DMS79 treated with DMSO at 0.1 percent for 48 hours (cell line): ENCODE results near the gene TIE1.
A peak's percentile ranks its signal among the peaks of the same experiment; 100 is the strongest.
"Not testable (repeated sequence)": the region's sequence is repeated elsewhere in the genome, so short reads cannot be mapped to it uniquely, and the experiment has no call there.

Experiments
- DNase-seq: peaks from one replicate; lab custom pipeline; 2025; lab: John Stamatoyannopoulos, UW

The TIE1 gene

DNA sequence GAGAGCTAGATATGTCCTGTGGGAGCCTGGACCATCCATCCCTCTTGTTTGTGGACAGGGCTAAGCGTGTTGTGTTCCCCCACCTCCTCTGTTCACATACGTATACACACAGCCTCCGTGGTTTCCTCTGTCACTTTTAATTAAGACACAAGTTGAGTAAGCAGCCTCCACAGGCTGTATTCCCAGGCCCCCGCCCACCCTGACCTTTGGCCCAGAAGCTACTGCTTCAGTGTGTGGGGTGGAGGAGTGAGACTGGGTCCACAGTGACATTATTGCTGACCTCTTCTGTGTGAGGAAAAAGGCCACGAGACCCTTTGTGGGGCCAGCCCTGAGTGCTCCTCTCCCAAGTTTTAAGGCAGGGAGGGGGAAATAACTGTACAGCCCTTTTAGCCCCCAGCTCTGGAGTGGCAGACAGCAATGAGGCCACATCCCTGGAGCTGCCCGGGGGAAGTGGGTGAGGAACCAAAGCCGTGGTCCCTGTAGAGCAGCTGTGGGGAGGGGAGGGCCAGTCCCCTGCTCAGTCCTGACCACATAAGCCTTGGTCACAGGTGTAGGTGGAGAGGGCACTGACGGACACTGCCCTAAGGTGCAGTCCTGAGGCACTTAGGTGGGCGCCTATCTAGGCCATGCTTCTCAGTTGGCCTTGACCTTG is 62.6 kb downstream of the TIE1 start:
- DNase-seq = no peak

DNA sequence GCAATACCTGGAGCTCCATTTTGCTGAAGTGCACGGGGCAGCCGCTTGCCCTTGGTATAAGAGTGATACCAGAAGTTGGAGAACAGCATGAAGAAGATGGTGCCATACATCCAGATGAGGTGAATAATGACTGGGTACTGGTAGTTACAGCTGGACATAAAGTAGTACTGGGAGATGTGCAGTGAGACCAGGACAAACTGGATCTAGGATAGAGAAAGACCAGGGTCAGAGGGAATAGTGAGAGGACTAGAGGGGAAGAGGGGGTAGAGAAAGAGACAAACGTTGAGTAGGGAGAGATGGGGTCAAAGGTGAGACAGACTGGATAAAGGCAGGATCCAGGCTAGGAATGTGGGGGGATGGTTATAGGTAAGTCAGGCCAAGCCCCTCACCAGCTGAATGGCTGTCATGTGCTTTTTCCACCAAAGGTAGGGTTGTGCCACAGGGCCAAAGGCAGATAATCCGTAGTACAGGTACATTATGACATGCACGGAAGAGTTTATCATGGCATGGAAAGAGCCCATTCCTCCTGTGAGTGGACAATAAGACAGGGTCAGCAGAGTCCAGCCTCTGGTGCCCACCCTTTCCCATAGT is 63.2 kb downstream of the TIE1 start:
- DNase-seq = no peak

DNA sequence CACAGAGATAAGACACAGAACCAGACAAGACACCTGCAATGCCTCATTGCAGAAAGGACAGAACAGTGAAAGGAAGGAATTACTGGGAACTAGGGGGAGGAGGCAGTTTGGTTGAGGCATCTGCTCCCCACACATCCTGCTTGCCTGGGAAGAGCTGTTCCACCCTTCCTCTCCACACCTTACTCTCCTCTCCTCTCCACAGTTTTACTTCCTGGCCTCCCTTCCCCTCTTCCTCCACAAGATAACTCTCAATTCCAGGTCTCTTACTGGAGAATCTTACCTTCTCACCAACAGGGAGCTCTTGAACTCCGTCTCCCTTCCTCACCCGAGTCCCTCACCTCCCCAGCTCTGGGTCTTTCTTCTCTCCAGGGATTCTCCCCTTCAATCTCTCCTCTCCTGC is 64.9 kb downstream of the TIE1 start:
- no peak for DNase-seq

DNA sequence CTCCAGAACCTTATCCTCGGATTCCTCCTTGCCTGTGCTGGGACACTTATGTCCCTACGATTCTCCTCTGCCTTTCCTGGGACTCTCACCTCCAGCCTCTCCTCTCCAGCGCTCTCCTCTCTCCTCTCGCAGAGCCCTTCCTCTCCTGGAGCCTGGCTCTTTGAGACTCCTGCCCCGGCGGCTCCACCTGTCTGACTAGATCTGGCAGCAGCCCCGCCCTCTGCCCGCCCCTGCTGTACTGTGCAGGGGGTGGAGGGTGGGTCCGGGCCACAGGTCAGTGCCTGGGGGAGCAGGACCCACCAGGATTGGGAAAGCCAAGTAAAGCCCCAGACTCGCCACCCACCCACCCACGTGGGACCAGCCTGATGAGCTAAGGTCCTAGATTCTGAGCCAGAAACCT is 65.4 kb downstream of the TIE1 start:
- no peak for DNase-seq

DNA sequence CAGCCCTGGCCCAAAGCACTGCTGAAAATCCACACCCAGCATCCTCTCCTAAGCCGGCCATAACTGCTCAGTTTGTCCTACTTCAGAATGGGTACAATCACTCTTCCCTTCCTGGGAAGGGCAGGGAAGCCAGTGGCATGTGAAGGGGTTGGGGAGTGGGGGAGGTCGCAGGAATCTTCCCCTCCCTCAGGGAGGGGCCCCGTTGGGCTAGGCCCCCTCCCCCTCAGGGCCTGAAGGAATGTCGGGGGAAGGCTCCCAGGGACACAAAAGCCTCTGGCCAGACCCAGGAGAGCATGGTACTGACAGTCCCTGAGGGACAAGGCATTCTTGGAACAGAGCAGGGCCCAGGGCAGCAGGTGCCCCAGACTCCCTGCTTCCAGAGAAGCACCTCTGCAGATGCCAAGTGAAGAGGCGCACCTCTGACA is 65.8 kb downstream of the TIE1 start:
- DNase-seq = no peak

DNA sequence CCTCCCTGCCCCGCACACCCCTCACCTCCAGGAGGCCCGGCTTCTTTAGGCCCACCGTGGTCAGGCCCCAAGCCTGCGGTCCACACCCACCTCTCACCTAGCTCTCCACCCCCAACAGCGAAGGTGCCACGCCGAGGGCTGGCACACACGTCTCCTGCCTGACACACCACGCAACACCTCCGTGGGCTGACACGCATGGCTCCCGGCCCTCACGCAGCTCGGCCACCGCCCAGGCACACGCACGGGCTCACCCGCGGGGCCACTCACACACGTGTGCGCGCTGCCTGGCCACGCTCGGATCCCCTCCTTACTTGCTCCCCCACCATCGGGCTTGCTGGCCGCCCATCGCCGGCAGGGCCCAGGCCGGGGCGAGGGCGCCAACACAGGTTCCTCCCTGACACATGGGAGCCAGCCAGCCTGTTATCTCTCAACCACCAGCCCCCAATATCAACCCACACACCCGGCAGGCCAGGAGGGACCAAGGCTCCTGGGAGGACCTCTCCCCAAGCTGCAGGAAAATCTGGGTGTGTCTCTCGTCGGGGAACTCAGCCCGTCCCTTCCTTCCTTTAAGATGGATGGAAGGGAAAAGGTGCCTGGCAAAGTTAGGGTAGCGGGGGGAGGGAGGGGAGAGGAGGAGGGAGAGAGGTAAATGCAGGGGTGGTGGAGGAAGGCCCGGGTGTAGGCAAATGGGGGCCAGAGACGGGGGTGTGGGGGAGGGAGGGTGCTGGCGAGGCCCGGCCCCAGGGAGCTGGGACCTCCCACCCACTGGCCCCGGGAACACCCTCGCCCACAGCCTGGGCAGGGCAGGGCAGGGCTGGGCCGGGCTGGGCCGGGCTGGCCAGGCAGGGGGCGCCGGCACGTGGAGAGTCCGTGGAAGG is 66.5 kb downstream of the TIE1 start:
- DNase-seq = peak; percentile 26

DNA sequence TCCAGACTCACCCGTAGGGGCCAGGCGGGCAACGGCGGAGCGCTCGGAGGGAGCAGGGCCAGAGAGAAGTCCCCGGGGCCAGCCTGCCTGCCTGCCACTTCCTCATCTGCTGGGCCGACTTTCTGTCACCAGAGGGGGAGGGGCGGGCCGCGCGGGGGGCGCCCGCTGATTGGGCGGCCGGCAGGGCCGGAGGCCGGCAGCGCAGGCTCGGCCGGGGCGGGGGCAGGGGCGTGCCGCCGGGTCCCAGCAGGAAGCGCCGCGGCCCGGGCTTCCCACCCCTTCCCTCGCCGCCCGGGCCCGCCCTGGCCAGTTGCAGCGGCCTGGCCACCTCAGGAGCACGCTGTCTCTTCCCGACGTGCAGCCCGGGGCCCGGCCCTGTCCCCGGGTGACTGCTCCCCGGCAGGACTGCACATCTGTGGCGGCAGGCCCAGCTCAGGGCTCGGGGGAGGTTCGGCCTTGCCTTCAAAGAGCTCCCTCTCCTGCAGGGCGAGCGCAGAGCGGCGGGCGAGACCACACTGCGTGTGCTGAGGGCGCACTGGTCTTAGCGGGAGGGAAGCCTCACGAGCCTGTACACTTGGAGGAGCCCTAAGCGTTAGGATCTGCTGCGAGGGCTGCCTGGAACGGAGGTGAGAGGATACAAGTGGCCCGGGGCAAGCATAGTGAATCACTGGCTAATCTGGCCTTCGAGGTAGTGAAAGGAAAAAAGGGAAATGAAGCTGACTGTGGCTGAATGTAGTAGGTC is 67.3 kb downstream of the TIE1 start, which contains the start of gene ELOVL1:
TSS of gene ELOVL1 (minus strand) at position 108 of the 742 bp plus-strand sequence. CDS start 2,402 bp downstream, outside the sequence.
- DNase-seq = peak; percentile 90

DNA sequence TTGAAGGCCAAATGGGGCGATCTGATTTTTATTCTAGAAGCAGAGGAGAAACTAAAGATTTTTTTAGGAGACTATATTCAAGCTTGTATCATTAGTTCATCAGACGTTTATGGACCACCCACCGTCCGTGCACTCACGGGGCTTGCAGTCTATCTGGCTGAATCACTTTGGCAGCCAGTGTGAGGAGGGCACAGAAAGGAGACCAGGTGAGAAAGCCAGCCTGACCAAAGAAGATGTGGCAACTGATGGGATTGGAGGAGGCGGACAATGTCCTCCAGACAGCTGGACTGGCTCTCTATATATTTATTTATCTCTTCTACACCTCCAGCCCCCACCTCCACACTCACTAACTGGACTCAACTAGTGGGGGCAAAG is 67.9 kb downstream of the TIE1 start:
- DNase-seq = no peak

DNA sequence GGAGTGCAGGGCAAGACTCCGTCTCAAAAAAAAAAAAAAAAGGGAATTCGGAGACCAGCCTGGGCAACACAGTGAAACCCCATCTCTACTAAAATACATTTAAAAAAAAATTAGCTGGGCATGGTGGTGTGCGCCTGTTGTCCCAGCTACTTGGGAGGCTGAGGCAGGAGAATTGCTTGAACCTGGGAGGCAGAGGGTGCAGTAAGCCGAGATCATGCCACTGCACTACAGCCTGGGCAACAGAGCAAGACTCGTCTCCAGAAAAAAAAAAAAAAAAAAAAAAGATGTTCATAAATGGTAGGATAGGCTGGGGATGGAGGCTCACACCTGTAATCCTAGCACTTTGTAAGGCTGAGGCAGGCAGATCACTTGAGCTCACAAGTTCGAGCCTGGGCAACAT is 69.0 kb downstream of the TIE1 start:
- DNase-seq = not testable (repeated sequence)

DNA sequence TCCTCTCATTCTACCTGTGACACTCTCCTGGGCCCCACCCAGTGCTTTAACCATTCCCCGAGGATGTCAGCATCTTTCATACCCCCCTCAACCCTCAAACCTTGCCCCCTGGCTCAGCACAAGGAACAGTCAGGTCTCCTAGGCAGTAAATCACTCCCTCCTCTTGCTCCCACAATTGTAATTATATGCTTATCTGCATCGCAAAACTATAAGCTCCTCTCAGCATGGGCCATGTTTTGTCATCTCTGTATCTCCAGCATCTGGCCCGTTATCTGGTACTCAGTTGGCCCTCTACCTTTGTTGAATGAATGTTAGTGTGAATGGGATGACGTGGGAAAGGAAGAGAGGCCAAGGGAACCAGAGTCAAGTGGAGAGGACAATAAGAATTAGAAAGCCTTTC is 69.8 kb downstream of the TIE1 start:
- no peak for DNase-seq

DNA sequence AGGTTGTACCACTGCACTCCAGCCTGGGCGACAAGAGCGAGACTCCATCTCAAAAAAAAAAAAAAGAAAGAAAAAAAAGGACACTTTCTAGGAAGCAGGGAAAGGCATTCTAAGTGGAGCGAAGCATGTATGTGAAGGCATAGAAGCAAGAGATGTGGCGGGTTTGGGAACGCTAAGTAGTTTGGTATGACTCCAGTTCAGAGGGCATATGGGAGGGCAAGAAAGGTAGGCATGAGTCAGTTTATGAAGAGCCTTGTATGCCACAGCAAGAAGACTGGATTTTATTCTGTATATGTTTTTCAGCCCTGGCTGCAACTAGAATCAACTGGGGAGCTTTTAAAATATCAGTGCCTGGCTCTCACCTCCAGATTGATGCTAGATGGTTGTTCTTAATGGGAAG is 71.4 kb downstream of the TIE1 start:
- no peak for DNase-seq
